Neural cell (in vitro differentiated cells): ENCODE data around the gene KLHL30.

Experiments
- EP300 ChIP-seq: fragments of 450-650 bp; conservative IDR thresholded peaks from 2 replicates; pipeline ENCODE4 v1.6.1; 2014; ENCODE audit warnings: antibody characterized with exemption, mild to moderate bottlenecking, moderate library complexity; ENCODE audit not compliant: poor library complexity, severe bottlenecking
- EZH2 ChIP-seq: fragments of 200-600, 300-800 bp; shearing (Covaris generic), sonication (generic); IDR thresholded peaks from 2 replicates; pipeline ENCODE4 v1.6.1; 2014; ENCODE audit warnings: antibody characterized with exemption, low read length, borderline replicate concordance, mild to moderate bottlenecking; ENCODE audit not compliant: insufficient read depth, poor library complexity, severe bottlenecking
- MXI1 ChIP-seq: fragments of 450-650 bp; conservative IDR thresholded peaks from 2 replicates; pipeline ENCODE4 v1.6.1; 2014; ENCODE audit warnings: antibody characterized with exemption, mild to moderate bottlenecking; ENCODE audit not compliant: poor library complexity, severe bottlenecking
- POLR2AphosphoS5 ChIP-seq: IDR thresholded peaks from 2 replicates; pipeline ENCODE4 v1.6.1; 2012
- RAD21 ChIP-seq: fragments of 450-650 bp; conservative IDR thresholded peaks from 2 replicates; pipeline ENCODE4 v1.6.1; 2014; ENCODE audit warnings: antibody characterized with exemption, mild to moderate bottlenecking, moderate library complexity
- TF ChIP-seq, protein P1 (sequence below): fragments of 450-650 bp; IDR thresholded peaks from 2 replicates; pipeline ENCODE4 v1.5.1; 2014; ENCODE audit warnings: antibody characterized with exemption, mild to moderate bottlenecking, moderate library complexity; ENCODE audit not compliant: poor library complexity, severe bottlenecking

DNA sequence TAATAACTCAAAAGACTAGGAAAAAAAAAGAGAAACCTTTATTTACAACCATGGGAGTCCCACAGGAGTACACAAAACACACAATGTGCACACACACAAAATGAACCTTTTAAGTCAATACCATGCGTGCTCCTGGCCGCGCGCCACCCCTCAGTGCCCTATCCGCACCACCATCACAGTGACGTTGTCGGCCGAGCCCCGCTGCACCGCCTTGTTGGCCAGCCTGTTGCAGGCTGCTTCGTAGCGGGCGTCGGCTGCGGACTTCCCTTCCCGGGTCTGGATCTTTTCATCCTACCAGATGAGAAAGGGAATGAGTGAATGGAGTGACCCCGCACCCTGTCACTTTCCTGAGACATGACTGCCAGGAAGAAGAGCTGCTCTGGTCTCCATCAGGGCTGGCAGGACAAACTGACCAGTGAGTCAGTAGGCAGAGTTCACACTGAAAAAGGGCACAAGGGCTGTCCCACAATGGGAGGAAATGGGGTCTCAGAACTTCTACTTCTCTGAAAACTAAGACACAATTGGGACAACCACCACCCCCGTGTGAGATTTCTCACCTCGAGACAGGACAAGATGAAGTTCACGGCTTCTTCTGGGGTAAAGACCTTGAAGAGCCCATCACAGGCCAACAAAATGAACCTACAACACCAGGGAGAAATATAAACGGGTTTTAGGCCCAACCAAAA lies 32.1 kb downstream of the KLHL30 start:
- TF ChIP-seq EZH2 (no peak), EP300 (no peak), POLR2AphosphoS5 (no peak), RAD21 (no peak), MXI1 (no peak)
- TF ChIP-seq, protein P1, sequence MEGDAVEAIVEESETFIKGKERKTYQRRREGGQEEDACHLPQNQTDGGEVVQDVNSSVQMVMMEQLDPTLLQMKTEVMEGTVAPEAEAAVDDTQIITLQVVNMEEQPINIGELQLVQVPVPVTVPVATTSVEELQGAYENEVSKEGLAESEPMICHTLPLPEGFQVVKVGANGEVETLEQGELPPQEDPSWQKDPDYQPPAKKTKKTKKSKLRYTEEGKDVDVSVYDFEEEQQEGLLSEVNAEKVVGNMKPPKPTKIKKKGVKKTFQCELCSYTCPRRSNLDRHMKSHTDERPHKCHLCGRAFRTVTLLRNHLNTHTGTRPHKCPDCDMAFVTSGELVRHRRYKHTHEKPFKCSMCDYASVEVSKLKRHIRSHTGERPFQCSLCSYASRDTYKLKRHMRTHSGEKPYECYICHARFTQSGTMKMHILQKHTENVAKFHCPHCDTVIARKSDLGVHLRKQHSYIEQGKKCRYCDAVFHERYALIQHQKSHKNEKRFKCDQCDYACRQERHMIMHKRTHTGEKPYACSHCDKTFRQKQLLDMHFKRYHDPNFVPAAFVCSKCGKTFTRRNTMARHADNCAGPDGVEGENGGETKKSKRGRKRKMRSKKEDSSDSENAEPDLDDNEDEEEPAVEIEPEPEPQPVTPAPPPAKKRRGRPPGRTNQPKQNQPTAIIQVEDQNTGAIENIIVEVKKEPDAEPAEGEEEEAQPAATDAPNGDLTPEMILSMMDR, result no peak
